ACHN (cell line): ENCODE results near the gene TRPM3.
"Not testable (repeated sequence)": the region's sequence is repeated elsewhere in the genome, so short reads cannot be mapped to it uniquely, and the experiment has no call there.

Experiments
- DNase-seq: peaks from one replicate; pipeline ENCODE4 v3.0.0-alpha.2; 2015
- in situ Hi-C: cut with HindIII; loops from 2 replicates; pipeline ENCODE4 v1.10.0; 2017; ENCODE audit warnings: low sequenced_read_pairs, low pct_ligation_motif_present, low pct_unique_long_range_greater_than_20kb

TRPM3 gene

GRCh38 chr9:70675868-70676370 lies 445.5 kb downstream of the TRPM3 start:
- DNase-seq, result no peak
- in situ Hi-C loops, result no loop called here

DNA sequence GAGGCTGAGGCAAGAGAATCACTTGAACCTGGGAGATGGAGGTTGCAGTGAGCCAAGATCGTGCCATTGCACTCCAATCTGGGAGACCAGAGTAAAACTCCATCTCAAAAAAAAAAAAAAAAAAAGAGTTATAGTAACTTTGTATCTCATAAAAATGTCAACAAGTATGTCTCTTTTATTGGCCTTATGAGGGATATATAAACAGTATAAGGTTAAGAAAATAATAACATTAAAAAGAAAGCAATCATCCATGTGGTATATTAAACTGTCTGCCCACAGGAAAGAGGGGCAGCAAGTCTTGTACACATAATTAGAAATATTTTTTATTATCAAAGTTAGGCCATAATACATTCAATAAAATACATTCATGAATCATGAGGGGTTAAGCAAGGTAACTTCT lies 447.6 kb downstream of the TRPM3 start:
- no peak for DNase-seq
- in situ Hi-C loops, result no loop called here

- in situ Hi-C loops, result no loop called here
- no peak for DNase-seq
Measured at GRCh38 chr9:70672161-70672649, 449.2 kb downstream of the TRPM3 start.

DNA sequence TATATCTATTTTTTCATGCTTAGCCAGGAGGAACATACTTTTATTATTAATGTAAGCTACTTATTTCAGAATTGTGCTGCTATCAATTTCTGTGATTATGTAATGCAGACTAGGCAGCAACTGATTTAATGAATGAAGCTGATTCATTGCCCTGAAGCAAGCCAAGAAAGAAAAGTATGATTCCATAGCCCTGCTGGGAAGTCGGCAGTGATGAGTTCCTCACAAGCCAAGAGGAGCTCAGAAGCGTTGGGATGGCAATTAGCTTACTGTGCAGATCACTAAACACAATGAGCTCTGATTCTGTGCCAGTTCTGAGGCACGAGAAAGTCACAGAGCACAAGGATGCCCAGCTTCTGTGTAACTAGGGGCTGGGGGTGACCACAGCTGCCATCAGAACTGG lies 452.7 kb downstream of the TRPM3 start:
- in situ Hi-C loops, result no loop called here
- DNase-seq, result no peak

- no peak for DNase-seq
- in situ Hi-C loops, result no loop called here
Measured at GRCh38 chr9:70658765-70659164, 462.7 kb downstream of the TRPM3 start.

DNA sequence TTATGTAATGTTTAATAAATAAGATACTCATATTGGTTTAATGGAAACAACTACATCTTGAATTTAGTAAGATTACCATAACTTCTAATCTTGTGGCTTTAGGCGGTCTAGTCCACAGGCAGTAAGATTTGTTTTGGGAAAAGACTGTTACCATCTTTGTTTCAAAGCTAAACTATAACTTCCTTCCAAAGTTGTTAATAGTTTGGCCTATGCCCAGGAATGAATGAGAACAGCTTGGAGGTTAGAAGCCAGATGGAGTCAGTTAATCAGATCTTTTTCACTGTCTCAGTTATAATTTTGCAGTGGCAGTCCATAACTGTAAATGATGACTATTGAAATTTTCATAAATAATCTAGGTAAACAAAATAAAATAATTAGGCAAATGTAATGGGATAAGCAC lies 465.1 kb downstream of the TRPM3 start:
- no peak for DNase-seq
- in situ Hi-C loops, result no loop called here

GRCh38 chr9:70654144-70654543 lies 467.3 kb downstream of the TRPM3 start:
- DNase-seq, result no peak
- in situ Hi-C loops, result no loop called here

DNA sequence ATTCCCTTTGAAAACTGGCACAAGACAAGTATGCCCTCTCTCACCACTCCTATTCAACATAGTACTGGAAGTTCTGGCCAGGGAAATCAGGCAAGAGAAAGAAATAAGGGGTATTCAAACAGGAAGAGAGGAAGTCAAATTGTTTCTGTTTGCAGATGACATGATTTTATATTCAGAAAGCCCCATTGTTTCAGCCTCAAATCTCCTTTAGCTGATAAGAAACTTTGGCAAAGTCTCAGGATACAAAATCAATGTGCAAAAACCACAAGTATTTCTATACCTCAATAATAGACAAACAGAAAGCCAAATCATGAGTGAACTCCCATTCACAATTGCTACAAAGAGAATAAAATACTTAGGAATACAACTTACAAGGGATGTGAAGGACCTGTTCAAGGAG lies 476.8 kb downstream of the TRPM3 start:
- DNase-seq, in situ Hi-C loops: not testable (repeated sequence)

DNA sequence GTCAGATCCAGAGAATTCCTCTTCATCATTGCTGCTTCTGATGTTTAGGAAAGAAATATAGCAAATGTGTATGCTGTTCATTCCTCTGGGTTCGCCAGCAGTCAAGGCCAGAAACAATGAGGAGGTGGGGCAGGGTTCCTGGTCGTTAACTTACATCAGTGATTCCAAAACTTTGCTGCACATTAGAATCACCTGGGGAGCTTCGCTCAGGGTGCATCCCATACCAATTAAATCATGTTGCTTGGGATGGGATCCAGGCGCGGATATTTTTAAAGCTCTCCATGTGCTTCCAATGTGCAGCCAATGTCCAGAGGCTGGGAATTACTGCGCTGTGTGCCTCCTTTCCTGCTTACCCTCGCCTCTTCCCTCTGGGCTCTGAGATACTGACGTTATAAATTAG lies 479.1 kb downstream of the TRPM3 start:
- no peak for DNase-seq
- in situ Hi-C loops, result no loop called here

DNA sequence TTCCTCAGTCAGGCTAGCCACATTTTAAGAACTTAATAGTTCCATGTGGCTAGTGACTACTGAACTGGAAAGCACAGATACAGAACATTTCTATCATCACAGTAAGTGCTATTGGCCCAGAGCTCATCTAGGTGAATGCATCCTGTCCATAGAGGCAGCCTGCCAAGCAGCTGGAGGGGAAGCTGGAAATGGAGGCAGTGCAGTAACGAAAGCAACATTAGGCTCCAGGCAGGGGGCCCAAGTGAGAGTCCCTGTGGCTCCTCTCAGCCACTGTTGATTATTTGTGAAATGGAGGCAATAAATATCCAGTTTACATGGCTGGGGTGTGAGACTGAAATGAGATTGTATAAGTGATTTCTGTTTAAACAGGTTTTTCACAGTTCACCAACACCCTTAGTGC lies 479.8 kb downstream of the TRPM3 start:
- in situ Hi-C loops, result no loop called here
- no peak for DNase-seq

- in situ Hi-C loops, result no loop called here
Measured at GRCh38 chr9:70641031-70641430, 480.4 kb downstream of the TRPM3 start.

DNA sequence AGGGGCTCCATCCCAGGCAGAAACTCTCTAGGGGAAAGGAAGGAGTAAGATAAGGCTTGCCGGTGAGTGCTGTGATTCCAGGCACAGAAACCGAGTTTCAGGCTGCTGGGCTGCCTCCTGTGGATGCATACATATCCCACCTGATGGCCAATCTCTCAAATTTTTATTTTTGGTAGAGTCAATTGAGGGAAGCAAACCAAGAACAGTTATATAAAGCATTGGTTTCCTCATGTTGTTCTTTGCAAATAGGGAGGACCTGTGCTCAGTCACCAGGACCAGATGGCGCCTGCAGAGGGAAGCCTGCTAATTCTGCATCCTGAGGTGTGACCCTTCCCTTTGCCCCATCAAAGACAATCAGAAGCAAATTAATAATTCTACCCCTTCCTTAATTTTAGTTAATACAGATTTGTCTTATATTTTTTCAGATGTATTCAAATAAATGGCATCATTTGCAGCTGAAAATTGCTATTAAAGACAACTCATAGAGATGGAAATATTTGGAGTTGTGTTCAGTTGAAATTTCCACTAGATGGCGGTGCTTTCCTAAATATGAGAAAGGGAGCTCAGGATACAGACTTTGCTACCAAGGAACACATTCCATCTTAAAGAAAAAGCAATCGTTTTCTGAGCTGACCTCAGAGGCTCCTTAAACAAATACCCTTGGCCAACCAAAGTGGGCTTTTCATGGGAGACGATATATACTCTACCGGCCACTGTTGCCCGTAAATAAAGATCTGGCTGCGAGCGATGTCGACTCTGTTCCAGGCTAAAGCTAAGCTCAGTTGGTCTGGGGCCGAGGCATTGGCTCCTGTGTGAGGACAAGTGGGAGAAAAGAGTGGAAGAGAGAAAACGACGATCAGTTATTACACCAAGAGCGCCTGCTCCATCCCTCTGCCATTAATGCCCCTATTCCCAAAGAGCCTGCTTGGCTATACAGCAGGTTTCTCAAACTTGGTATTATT lies 481.3 kb downstream of the TRPM3 start:
- peak; percentile 50 for DNase-seq
- in situ Hi-C loops, result no loop called here

More at GRCh38 chr9:70641031-70641430, 480.4 kb downstream of the TRPM3 start:
- DNase-seq, result no peak

- in situ Hi-C loops, result no loop called here
- no peak for DNase-seq
Measured at GRCh38 chr9:70635790-70636189, 485.6 kb downstream of the TRPM3 start.

- DNase-seq, result no peak
- in situ Hi-C loops, result no loop called here
Measured at GRCh38 chr9:70634696-70635095, 486.7 kb downstream of the TRPM3 start.

GRCh38 chr9:70630971-70631370 lies 490.4 kb downstream of the TRPM3 start:
- in situ Hi-C loops, result no loop called here
- DNase-seq, result no peak

GRCh38 chr9:70629080-70629685 lies 492.2 kb downstream of the TRPM3 start:
- in situ Hi-C loops, result not testable (repeated sequence)
- DNase-seq, result peak; percentile 25

DNA sequence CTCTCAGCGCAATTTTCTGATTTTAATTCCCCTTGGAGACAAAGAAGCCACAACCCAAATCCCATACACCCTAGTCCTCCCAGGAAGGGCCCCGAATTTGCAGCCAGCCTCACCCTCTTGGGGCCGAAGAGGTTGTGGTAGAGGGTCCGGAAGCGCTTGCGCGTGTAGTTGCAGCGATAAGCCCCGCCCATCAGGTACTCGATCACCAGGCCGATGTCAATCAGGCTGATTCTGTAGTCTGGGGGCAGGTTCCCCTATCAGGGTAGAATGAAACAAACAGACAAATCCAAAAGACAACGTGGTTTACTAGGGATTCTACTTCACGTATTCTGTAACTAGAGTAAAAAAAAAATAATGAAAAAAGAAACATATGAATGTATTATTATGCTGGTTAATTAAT lies 496.3 kb downstream of the TRPM3 start:
- in situ Hi-C loops, result no loop called here
- DNase-seq, result no peak

GRCh38 chr9:70618784-70619183 lies 502.6 kb downstream of the TRPM3 start:
- DNase-seq, result no peak
- in situ Hi-C loops, result loop anchor here (25.0 kb wide), 1 partner anchor 281 kb away; no protein-coding TSS in a partner anchor

DNA sequence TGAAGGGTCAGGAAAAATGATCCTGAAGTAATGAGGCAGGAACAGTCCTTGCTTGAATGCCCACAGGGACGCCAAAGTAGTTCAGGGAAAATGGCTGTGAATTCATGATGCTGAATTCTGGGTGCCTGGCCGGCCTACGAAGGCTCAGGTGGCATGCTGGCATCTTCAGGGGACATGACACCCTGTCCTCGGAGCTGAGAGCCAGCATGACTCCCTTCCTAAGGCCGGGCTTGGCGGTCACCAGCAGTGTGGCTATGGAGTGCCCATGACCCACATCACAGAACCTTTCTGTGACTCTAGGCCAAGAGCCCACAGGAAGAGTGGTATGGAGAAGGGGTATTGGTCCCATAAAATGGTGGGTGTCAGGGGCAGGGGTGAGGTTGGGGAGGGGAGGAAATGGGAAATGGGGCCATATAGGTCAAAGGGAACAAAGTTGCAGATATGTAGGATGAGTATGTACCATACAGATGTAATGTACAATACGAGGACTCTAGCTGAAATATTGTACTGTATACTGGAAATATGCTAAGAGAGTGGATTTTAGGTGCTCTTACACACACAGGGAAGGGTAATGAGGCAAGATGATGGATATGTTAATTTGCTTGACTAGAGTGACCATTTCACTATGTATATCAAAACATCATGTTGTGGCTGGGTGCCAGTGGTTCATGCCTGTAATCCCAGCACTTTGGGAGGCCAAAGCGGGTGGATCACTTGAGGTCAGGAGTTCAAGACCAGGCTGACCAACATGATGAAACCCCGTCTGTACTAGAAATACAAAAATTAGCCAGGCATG lies 504.2 kb downstream of the TRPM3 start:
- no peak for DNase-seq
- in situ Hi-C loops, result loop anchor here (25.0 kb wide), 1 partner anchor 280 kb away; no protein-coding TSS in a partner anchor
